AG09319 (cell line): Measurements from ENCODE around the gene B3GNT9.
A peak's percentile ranks its signal among the peaks of the same experiment; 100 is the strongest.

Source experiments
- DNase-seq: peaks from one replicate; pipeline ENCODE4 v3.0.0-alpha.2; 2010; ENCODE audit warnings: low read depth; ENCODE audit errors: extremely low read depth
- CTCF ChIP-seq: IDR thresholded peaks from 2 replicates; pipeline ENCODE4 v1.5.1; 2011; ENCODE audit warnings: low read depth, mild to moderate bottlenecking, inconsistent platforms, low read length, moderate library complexity

The B3GNT9 gene

GRCh38 chr16:67170949-67171649, 20.3 kb upstream of the B3GNT9 start:
- TF ChIP-seq CTCF, result no peak
- DNase-seq, result no peak

GRCh38 chr16:67170168-67170948, 19.6 kb upstream of the B3GNT9 start, which contains the start of gene NOL3:
Gene NOL3 (plus strand): TSS chr16:67170538.
- peak; percentile 7; the same call in 1 of the 2 replicates for TF ChIP-seq CTCF
- DNase-seq, result peak; percentile 68

- no peak for DNase-seq
- peak; percentile 64 for TF ChIP-seq CTCF
These were observed 18.9 kb upstream of the B3GNT9 start for GRCh38 chr16:67169642-67170167.

- no peak for TF ChIP-seq CTCF
- no peak for DNase-seq
These were observed 18.2 kb upstream of the B3GNT9 start for GRCh38 chr16:67169011-67169451.

GRCh38 chr16:67167588-67167987, 16.8 kb upstream of the B3GNT9 start:
- no peak for DNase-seq
- no peak for TF ChIP-seq CTCF

- TF ChIP-seq CTCF, result no peak
- no peak for DNase-seq
These were observed 15.9 kb upstream of the B3GNT9 start for GRCh38 chr16:67166598-67167168.

- no peak for DNase-seq
- TF ChIP-seq CTCF, result no peak
These were observed 15.3 kb upstream of the B3GNT9 start for GRCh38 chr16:67166110-67166547.
